Effector memory CD4-positive, alpha-beta T cell (primary cell): ENCODE data around the gene MARS1.
"Not testable (repeated sequence)": the region's sequence is repeated elsewhere in the genome, so short reads cannot be mapped to it uniquely, and the experiment has no call there.

Experiments
- DNase-seq, 3 donors: peaks; one replicate each; pipeline ENCODE4 v3.0.0-alpha.2; 2020
- H3K27ac ChIP-seq: 2 replicates; pipeline ENCODE4 v1.7.0; 2013; ENCODE audit warnings: mild to moderate bottlenecking, low read length, moderate library complexity; ENCODE audit not compliant: insufficient read depth, poor library complexity, severe bottlenecking
- H3K27me3 ChIP-seq: replicated peaks from 2 replicates; pipeline ENCODE4 v1.7.0; 2013; ENCODE audit warnings: mild to moderate bottlenecking, low read length; ENCODE audit not compliant: insufficient read depth, control insufficient read depth, poor library complexity, severe bottlenecking
- H3K36me3 ChIP-seq: 2 replicates; pipeline ENCODE4 v1.7.0; 2013; ENCODE audit warnings: mild to moderate bottlenecking, low read length, moderate library complexity; ENCODE audit not compliant: control insufficient read depth, insufficient read depth
- H3K4me1 ChIP-seq: 2 replicates; pipeline ENCODE4 v1.7.0; 2013; ENCODE audit warnings: low read length, mild to moderate bottlenecking; ENCODE audit not compliant: control insufficient read depth, insufficient read depth, poor library complexity, severe bottlenecking
- H3K4me3 ChIP-seq: 2 replicates; pipeline ENCODE4 v1.7.0; 2013; ENCODE audit warnings: low read length, low read depth, mild to moderate bottlenecking; ENCODE audit not compliant: insufficient read depth, poor library complexity, severe bottlenecking
- H3K9me3 ChIP-seq: 2 replicates; pipeline ENCODE4 v1.7.0; 2013; ENCODE audit warnings: mild to moderate bottlenecking, low read length, moderate library complexity; ENCODE audit not compliant: control insufficient read depth

Gene MARS1

DNA sequence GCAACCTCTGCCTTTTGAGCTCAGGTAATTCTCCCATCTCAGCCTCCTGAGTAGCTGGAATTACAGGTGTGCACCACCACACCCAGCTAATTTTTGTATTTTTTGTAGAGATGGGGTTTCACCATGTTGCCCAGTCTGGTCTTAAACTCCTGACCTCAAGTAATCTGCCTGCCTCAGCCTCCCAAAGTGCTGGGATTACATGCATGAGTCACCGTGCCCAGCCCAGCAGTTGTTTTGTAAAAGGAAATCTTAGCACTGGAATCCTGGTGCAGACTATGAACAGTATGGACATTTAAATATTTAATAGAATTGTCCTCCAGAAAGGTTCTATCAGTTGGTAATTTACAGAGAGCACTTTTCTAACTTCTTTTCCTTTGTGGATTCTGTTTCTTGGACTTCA lies 73.2 kb downstream of the MARS1 start:
- not testable (repeated sequence) for H3K36me3 ChIP-seq, H3K4me3 ChIP-seq, H3K27me3 ChIP-seq, DNase-seq, H3K27ac ChIP-seq, H3K4me1 ChIP-seq, H3K9me3 ChIP-seq

DNA sequence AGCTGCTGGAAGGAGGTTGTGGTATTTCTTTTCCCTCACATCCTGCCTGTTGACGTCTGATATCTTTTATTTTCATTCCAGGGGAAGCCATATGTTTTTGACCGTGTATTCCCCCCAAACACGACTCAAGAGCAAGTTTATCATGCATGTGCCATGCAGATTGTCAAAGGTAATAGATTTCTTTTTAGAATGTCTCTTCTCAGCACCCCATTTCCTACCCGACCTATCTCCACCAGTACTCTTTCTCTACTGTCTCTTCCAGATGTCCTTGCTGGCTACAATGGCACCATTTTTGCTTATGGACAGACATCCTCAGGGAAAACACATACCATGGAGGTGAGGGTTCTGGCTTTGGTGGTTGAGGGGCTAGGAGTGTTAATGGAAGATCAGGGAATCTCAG lies 75.5 kb downstream of the MARS1 start:
- Histone ChIP-seq H3K27me3 (no peaks in the 10 kb centered on the region), H3K27ac (no peak overlapping the region), H3K9me3 (no peaks in the 10 kb centered on the region), H3K4me3 (no peak overlapping the region), H3K4me1 (no peaks in the 10 kb centered on the region), H3K36me3 (no peaks in the 10 kb centered on the region)
- DNase-seq = no peak

DNA sequence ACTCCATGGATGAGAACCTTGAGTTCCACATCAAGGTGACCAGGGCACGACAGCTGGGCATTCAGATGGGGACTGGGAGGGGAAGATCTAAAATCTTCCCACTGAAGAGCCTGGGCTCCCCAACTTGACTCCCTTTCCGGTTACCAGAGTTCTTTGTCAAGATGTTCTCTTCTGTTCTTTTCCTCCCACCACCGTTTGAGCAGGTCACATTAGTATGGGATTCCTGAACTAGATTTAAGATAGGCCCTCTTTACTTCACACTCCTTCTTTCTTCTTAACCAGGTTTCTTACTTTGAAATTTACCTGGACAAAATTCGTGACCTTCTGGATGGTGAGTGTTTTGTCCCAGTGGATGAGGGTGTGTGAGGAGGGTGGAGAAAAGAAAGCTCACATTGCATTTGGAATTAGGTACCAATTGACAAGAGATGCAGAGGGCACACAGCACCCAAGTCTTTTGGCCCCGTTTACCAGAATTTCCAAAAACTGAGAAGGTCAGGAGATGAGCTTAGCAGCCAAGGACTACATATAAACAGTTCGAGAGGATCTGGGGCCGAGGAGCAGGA lies 76.4 kb downstream of the MARS1 start:
- no peaks in the 10 kb centered on the region for H3K36me3 ChIP-seq
- DNase-seq = no peak
- H3K27me3 ChIP-seq = no peaks in the 10 kb centered on the region
- H3K4me3 ChIP-seq = no peak overlapping the region
- H3K9me3 ChIP-seq = no peaks in the 10 kb centered on the region
- H3K27ac ChIP-seq = no peak overlapping the region
- H3K4me1 ChIP-seq = no peaks in the 10 kb centered on the region
